NCI-H2227 (cell line): ENCODE data around the gene GRM5.
"Not testable (repeated sequence)": the region's sequence is repeated elsewhere in the genome, so short reads cannot be mapped to it uniquely, and the experiment has no call there.

Experiments
- DNase-seq: peaks from one replicate; lab custom pipeline; 2025; ENCODE audit not compliant: unreplicated experiment; lab: John Stamatoyannopoulos, UW

GRM5 gene

GRCh38 chr11:89065651-89066201 lies at the start of gene GRM5:
TSS of gene GRM5 (minus strand) at chr11:89065982. CDS start at chr11:89047872, 18,110 bp downstream.
- not testable (repeated sequence) for DNase-seq

GRCh38 chr11:89097956-89098355 lies 32.2 kb upstream of the GRM5 start:
- DNase-seq = not testable (repeated sequence)

- DNase-seq = not testable (repeated sequence)
Measured at GRCh38 chr11:89093806-89094205, 28.0 kb upstream of the GRM5 start.

- not testable (repeated sequence) for DNase-seq
Measured at GRCh38 chr11:89084951-89085350, 19.2 kb upstream of the GRM5 start.

- DNase-seq = not testable (repeated sequence)
Measured at GRCh38 chr11:89070911-89071310, 5.1 kb upstream of the GRM5 start.

GRCh38 chr11:89067264-89067663 lies 1.5 kb upstream of the GRM5 start:
- DNase-seq = no peak

- no peak for DNase-seq
Measured at GRCh38 chr11:89065066-89065465, 716 bp downstream of the GRM5 start.

GRCh38 chr11:89063481-89063951 lies 2.3 kb downstream of the GRM5 start:
- not testable (repeated sequence) for DNase-seq

- not testable (repeated sequence) for DNase-seq
Measured at GRCh38 chr11:89062771-89063298, 2.9 kb downstream of the GRM5 start.

GRCh38 chr11:89061839-89062238 lies 3.9 kb downstream of the GRM5 start:
- not testable (repeated sequence) for DNase-seq

- not testable (repeated sequence) for DNase-seq
Measured at GRCh38 chr11:89057406-89057805, 8.4 kb downstream of the GRM5 start.

GRCh38 chr11:89052220-89052619 lies 13.6 kb downstream of the GRM5 start:
- no peak for DNase-seq

GRCh38 chr11:89047159-89047558 lies 18.6 kb downstream of the GRM5 start:
- not testable (repeated sequence) for DNase-seq

- not testable (repeated sequence) for DNase-seq
Measured at GRCh38 chr11:89043861-89044588, 21.8 kb downstream of the GRM5 start.

- not testable (repeated sequence) for DNase-seq
Measured at GRCh38 chr11:89029671-89030070, 36.1 kb downstream of the GRM5 start.

GRCh38 chr11:89021339-89021738 lies 44.4 kb downstream of the GRM5 start:
- DNase-seq = no peak

- not testable (repeated sequence) for DNase-seq
Measured at GRCh38 chr11:89019827-89020547, 45.8 kb downstream of the GRM5 start.

GRCh38 chr11:89016214-89016613 lies 49.6 kb downstream of the GRM5 start:
- DNase-seq = no peak

GRCh38 chr11:89015614-89016013 lies 50.2 kb downstream of the GRM5 start:
- no peak for DNase-seq

- not testable (repeated sequence) for DNase-seq
Measured at GRCh38 chr11:89000852-89001251, 64.9 kb downstream of the GRM5 start.

GRCh38 chr11:88979641-88980040 lies 86.1 kb downstream of the GRM5 start:
- DNase-seq = no peak
